Hypothalamus (tissue), 51 donors: Measurements from ENCODE around the gene UBA6.
A peak's percentile ranks its signal among the peaks of the same experiment; 100 is the strongest.
"Not testable (repeated sequence)": the region's sequence is repeated elsewhere in the genome, so short reads cannot be mapped to it uniquely, and the experiment has no call there.

Experiments
- DNase-seq, 51 donors: peaks; one replicate each; lab custom pipeline; 2025; lab: John Stamatoyannopoulos, UW

Gene UBA6

GRCh38 chr4:67700738-67701516 lies at the start of gene UBA6:
Gene UBA6 (minus strand): TSS chr4:67701155. CDS start chr4:67701119, 36 bp downstream.
- DNase-seq: peak; percentile 52 to 97 (median 91)

- DNase-seq: no peak
Observed at GRCh38 chr4:67750691-67751090, 49.7 kb upstream of the UBA6 start.

GRCh38 chr4:67749286-67749685 lies 48.3 kb upstream of the UBA6 start:
- DNase-seq: no peak

- peak in 1 of 51 donors; percentile 20 for DNase-seq
Observed at GRCh38 chr4:67746797-67747495, 46.0 kb upstream of the UBA6 start.

- DNase-seq: no peak
Observed at GRCh38 chr4:67744561-67745283, 43.8 kb upstream of the UBA6 start.

- DNase-seq: no peak
Observed at GRCh38 chr4:67743194-67743593, 42.2 kb upstream of the UBA6 start.

- DNase-seq: no peak
Observed at GRCh38 chr4:67736262-67736661, 35.3 kb upstream of the UBA6 start.

- DNase-seq: no peak
Observed at GRCh38 chr4:67735325-67735724, 34.4 kb upstream of the UBA6 start.

GRCh38 chr4:67730511-67730910 lies 29.6 kb upstream of the UBA6 start:
- not testable (repeated sequence) for DNase-seq

GRCh38 chr4:67727124-67727850 lies 26.3 kb upstream of the UBA6 start:
- no peak for DNase-seq

GRCh38 chr4:67725981-67726380 lies 25.0 kb upstream of the UBA6 start:
- DNase-seq: no peak

GRCh38 chr4:67725132-67725531 lies 24.2 kb upstream of the UBA6 start:
- DNase-seq: no peak

- DNase-seq: peak in 3 of 51 donors; percentile 3 to 17 (median 3)
Observed at GRCh38 chr4:67723949-67724348, 23.0 kb upstream of the UBA6 start.

- no peak for DNase-seq
Observed at GRCh38 chr4:67723341-67723740, 22.4 kb upstream of the UBA6 start.

- no peak for DNase-seq
Observed at GRCh38 chr4:67721770-67722597, 21.0 kb upstream of the UBA6 start.

GRCh38 chr4:67721315-67721769 lies 20.4 kb upstream of the UBA6 start:
- no peak for DNase-seq

GRCh38 chr4:67719953-67720617 lies 19.1 kb upstream of the UBA6 start:
- DNase-seq: no peak

- no peak for DNase-seq
Observed at GRCh38 chr4:67718848-67719247, 17.9 kb upstream of the UBA6 start.

- DNase-seq: no peak
Observed at GRCh38 chr4:67717586-67717985, 16.6 kb upstream of the UBA6 start.
